Adrenal gland (tissue), 5 donors: ENCODE data around the gene LINS1.

Experiments used
- CTCF ChIP-seq, 6 experiments: fragments of 450-650 bp in 4 of 6; fragments of 200-600 bp in 2 of 6; sonication (generic) in 1 of 6; IDR thresholded peaks; 1 replicate in 5 of 6; 2 replicates in 1 of 6; pipeline versions ENCODE4 v1.5.1 to v1.8.0; 2016 to 2021; ENCODE audit warnings: antibody characterized with exemption in 6 of 6, mild to moderate bottlenecking in 2 of 6, moderate library complexity in 1 of 6
- POLR2A ChIP-seq, 2 donors: fragments of 450-650 bp; IDR thresholded peaks; one replicate each; pipeline ENCODE4 v1.6.1; 2017; ENCODE audit warnings: antibody characterized with exemption in 2 of 2, mild to moderate bottlenecking in 2 of 2, moderate library complexity in 1 of 2
- donor health status: DM: no; HTN: no; CAD: no.

GRCh38 chr15:100544338-100544841, 57.6 kb downstream of the LINS1 start:
- TF ChIP-seq CTCF (IDR thresholded peaks at IDR 0.05), result no peak
- no peak for TF ChIP-seq POLR2A (IDR thresholded peaks at IDR 0.05)
